ENCODE measurements around the gene TENM3.
"Not testable (repeated sequence)": the region's sequence is repeated elsewhere in the genome, so short reads cannot be mapped to it uniquely, and the experiment has no call there.

TENM3 gene

GRCh38 chr4:182806259-182807252 lies 563.4 kb downstream of the TENM3 start:
- Mint-ChIP-seq H3K4me3 (peak overlapping the region; percentile 66), H3K27ac (no peak overlapping the region), H3K9me3 (peaks cover 16% of the 10 kb centered on the region), H3K36me3 (no peaks in the 10 kb centered on the region), H3K4me1 (peaks cover 15% of the 10 kb centered on the region), H3K27me3 (peaks cover 20% of the 10 kb centered on the region)
- DNase-seq: peak; percentile 76
- CTCF ChIA-PET: interaction anchor here (1.6 kb wide), 1 partner anchor 119 kb away, joined by 4 read pairs; no protein-coding TSS in a partner anchor

GRCh38 chr4:182807346-182807745 lies 564.1 kb downstream of the TENM3 start:
- Mint-ChIP-seq H3K27me3 (peaks cover 20% of the 10 kb centered on the region), H3K36me3 (no peaks in the 10 kb centered on the region), H3K27ac (no peak overlapping the region), H3K9me3 (peaks cover 24% of the 10 kb centered on the region), H3K4me3 (no peak overlapping the region), H3K4me1 (peaks cover 15% of the 10 kb centered on the region)
- no peak for DNase-seq
- CTCF ChIA-PET: no interaction called here

GRCh38 chr4:182807767-182808548 lies 564.8 kb downstream of the TENM3 start:
- Mint-ChIP-seq H3K27ac (no peak overlapping the region), H3K4me1 (peaks cover 15% of the 10 kb centered on the region), H3K4me3 (no peak overlapping the region), H3K36me3 (no peaks in the 10 kb centered on the region), H3K27me3 (peaks cover 20% of the 10 kb centered on the region), H3K9me3 (peaks cover 26% of the 10 kb centered on the region)
- no peak for DNase-seq
- CTCF ChIA-PET: no interaction called here

- DNase-seq: peak; percentile 72
- H3K4me1 Mint-ChIP-seq: peaks cover 19% of the 10 kb centered on the region
- CTCF ChIA-PET: no interaction called here
- peaks cover 31% of the 10 kb centered on the region for H3K9me3 Mint-ChIP-seq
- H3K36me3 Mint-ChIP-seq: no peaks in the 10 kb centered on the region
- H3K27me3 Mint-ChIP-seq: peaks cover 20% of the 10 kb centered on the region
- peak overlapping the region; percentile 71 for H3K27ac Mint-ChIP-seq
- H3K4me3 Mint-ChIP-seq: no peak overlapping the region
Measured at GRCh38 chr4:182808673-182809416, 565.6 kb downstream of the TENM3 start.

GRCh38 chr4:182809417-182810102 lies 566.4 kb downstream of the TENM3 start:
- H3K4me3 Mint-ChIP-seq: no peak overlapping the region
- peaks cover 14% of the 10 kb centered on the region for H3K27me3 Mint-ChIP-seq
- H3K36me3 Mint-ChIP-seq: no peaks in the 10 kb centered on the region
- peak overlapping the region; percentile 71 for H3K27ac Mint-ChIP-seq
- H3K4me1 Mint-ChIP-seq: peaks cover 19% of the 10 kb centered on the region
- CTCF ChIA-PET: no interaction called here
- peaks cover 31% of the 10 kb centered on the region for H3K9me3 Mint-ChIP-seq
- DNase-seq: no peak

GRCh38 chr4:182810103-182810615 lies 567.0 kb downstream of the TENM3 start:
- no peak overlapping the region for H3K27ac Mint-ChIP-seq
- CTCF ChIA-PET: no interaction called here

GRCh38 chr4:182812916-182813315 lies 569.7 kb downstream of the TENM3 start:
- H3K27me3 Mint-ChIP-seq: no peaks in the 10 kb centered on the region
- no peak for DNase-seq
- H3K36me3 Mint-ChIP-seq: no peaks in the 10 kb centered on the region
- H3K4me3 Mint-ChIP-seq: no peak overlapping the region
- CTCF ChIA-PET: no interaction called here
- H3K9me3 Mint-ChIP-seq: peaks cover 31% of the 10 kb centered on the region
- no peak overlapping the region for H3K27ac Mint-ChIP-seq
- H3K4me1 Mint-ChIP-seq: peaks cover 14% of the 10 kb centered on the region

More at GRCh38 chr4:182810103-182810615, 567.0 kb downstream of the TENM3 start:
- Mint-ChIP-seq H3K27me3 (peaks cover 11% of the 10 kb centered on the region), H3K4me3 (no peak overlapping the region), H3K36me3 (no peaks in the 10 kb centered on the region), H3K4me1 (peaks cover 19% of the 10 kb centered on the region), H3K9me3 (peaks cover 31% of the 10 kb centered on the region)
- no peak for DNase-seq

GRCh38 chr4:182814065-182814464 lies 570.9 kb downstream of the TENM3 start:
- DNase-seq, H3K4me1 Mint-ChIP-seq: not testable (repeated sequence)
- peaks cover 25% of the 10 kb centered on the region for H3K9me3 Mint-ChIP-seq

GRCh38 chr4:182818926-182819730 lies 575.9 kb downstream of the TENM3 start:
- DNase-seq: no peak
- Mint-ChIP-seq H3K36me3 (no peaks in the 10 kb centered on the region), H3K27me3 (no peaks in the 10 kb centered on the region), H3K9me3 (no peaks in the 10 kb centered on the region), H3K27ac (no peak overlapping the region), H3K4me1 (no peaks in the 10 kb centered on the region), H3K4me3 (no peak overlapping the region)
- CTCF ChIA-PET: no interaction called here

More at GRCh38 chr4:182814065-182814464, 570.9 kb downstream of the TENM3 start:
- H3K27ac Mint-ChIP-seq, H3K36me3 Mint-ChIP-seq, CTCF ChIA-PET, H3K27me3 Mint-ChIP-seq, H3K4me3 Mint-ChIP-seq: not testable (repeated sequence)

- CTCF ChIA-PET: no interaction called here
- no peak overlapping the region for H3K27ac Mint-ChIP-seq
- H3K27me3 Mint-ChIP-seq: no peaks in the 10 kb centered on the region
- no peaks in the 10 kb centered on the region for H3K4me1 Mint-ChIP-seq
- no peaks in the 10 kb centered on the region for H3K9me3 Mint-ChIP-seq
- DNase-seq: no peak
- H3K4me3 Mint-ChIP-seq: no peak overlapping the region
- H3K36me3 Mint-ChIP-seq: no peaks in the 10 kb centered on the region
Measured at GRCh38 chr4:182819751-182820150, 576.5 kb downstream of the TENM3 start.

GRCh38 chr4:182822554-182822953 lies 579.4 kb downstream of the TENM3 start:
- DNase-seq: no peak
- Mint-ChIP-seq H3K4me1 (peaks cover 8% of the 10 kb centered on the region), H3K27ac (no peak overlapping the region), H3K27me3 (peaks cover 5% of the 10 kb centered on the region), H3K4me3 (no peak overlapping the region), H3K9me3 (no peaks in the 10 kb centered on the region), H3K36me3 (no peaks in the 10 kb centered on the region)
- CTCF ChIA-PET: no interaction called here

- H3K36me3 Mint-ChIP-seq: no peaks in the 10 kb centered on the region
- H3K27ac Mint-ChIP-seq: no peak overlapping the region
- H3K4me3 Mint-ChIP-seq: no peak overlapping the region
- CTCF ChIA-PET: no interaction called here
- DNase-seq: no peak
- no peaks in the 10 kb centered on the region for H3K9me3 Mint-ChIP-seq
- peaks cover 8% of the 10 kb centered on the region for H3K4me1 Mint-ChIP-seq
- H3K27me3 Mint-ChIP-seq: peaks cover 8% of the 10 kb centered on the region
Measured at GRCh38 chr4:182823576-182823975, 580.4 kb downstream of the TENM3 start.

- CTCF ChIA-PET: no interaction called here
- no peak for DNase-seq
- H3K4me3 Mint-ChIP-seq: no peak overlapping the region
- H3K27ac Mint-ChIP-seq: no peak overlapping the region
- H3K27me3 Mint-ChIP-seq: peaks cover 21% of the 10 kb centered on the region
- no peaks in the 10 kb centered on the region for H3K36me3 Mint-ChIP-seq
- peaks cover 8% of the 10 kb centered on the region for H3K4me1 Mint-ChIP-seq
- no peaks in the 10 kb centered on the region for H3K9me3 Mint-ChIP-seq
Measured at GRCh38 chr4:182825003-182825402, 581.8 kb downstream of the TENM3 start.
